ENCODE measurements around the gene PPM1H.

The PPM1H gene

DNA sequence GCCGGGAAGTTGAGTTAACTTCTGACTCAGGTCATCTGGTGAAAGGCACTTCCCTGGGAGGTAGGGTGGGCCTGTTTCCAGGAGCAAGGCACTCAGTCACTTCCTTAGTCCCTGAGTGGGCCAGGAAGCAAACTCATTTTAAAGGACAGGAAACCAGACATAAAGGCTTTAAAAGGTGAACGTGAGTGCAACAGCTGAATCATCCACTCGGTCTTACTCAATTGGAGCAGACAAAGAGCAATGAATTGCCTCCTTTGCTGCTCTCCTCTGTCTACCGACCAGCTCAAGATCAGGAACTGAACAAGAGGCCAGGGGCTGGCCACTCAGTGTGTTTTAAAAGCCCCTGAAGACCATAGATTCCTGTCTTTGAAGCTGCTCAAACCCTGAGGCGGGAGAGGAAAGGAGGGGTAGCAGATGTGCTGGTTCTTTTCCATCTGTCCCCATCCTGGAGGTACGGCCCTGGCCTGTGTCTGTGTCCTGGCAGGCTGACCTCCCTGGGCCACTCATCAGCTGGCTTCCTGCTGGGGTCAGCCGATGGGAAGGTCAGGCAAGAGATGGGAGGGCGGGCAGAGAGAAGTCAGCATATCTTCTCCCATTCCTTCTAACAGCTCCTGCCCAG lies 148.9 kb downstream of the PPM1H start:
- Histone ChIP-seq H3K36me3 (peaks cover 9% of the 10 kb centered on the region; the same call in 1 of the 2 replicates), H3K27me3 (ENCODE audit: insufficient read depth, low read depth, severe bottlenecking) (no peaks in the 10 kb centered on the region), H3K9me3 (ENCODE audit: severe bottlenecking) (no peaks in the 10 kb centered on the region), H3K27ac (no peak overlapping the region), H3K4me3 (ENCODE audit: low read depth, low read length) (no peak overlapping the region)
- TF ChIP-seq, protein P1, sequence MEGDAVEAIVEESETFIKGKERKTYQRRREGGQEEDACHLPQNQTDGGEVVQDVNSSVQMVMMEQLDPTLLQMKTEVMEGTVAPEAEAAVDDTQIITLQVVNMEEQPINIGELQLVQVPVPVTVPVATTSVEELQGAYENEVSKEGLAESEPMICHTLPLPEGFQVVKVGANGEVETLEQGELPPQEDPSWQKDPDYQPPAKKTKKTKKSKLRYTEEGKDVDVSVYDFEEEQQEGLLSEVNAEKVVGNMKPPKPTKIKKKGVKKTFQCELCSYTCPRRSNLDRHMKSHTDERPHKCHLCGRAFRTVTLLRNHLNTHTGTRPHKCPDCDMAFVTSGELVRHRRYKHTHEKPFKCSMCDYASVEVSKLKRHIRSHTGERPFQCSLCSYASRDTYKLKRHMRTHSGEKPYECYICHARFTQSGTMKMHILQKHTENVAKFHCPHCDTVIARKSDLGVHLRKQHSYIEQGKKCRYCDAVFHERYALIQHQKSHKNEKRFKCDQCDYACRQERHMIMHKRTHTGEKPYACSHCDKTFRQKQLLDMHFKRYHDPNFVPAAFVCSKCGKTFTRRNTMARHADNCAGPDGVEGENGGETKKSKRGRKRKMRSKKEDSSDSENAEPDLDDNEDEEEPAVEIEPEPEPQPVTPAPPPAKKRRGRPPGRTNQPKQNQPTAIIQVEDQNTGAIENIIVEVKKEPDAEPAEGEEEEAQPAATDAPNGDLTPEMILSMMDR (IDR thresholded peaks at IDR 0.05; ENCODE audit: low read depth, low read length): no peak
- no peak for DNase-seq

DNA sequence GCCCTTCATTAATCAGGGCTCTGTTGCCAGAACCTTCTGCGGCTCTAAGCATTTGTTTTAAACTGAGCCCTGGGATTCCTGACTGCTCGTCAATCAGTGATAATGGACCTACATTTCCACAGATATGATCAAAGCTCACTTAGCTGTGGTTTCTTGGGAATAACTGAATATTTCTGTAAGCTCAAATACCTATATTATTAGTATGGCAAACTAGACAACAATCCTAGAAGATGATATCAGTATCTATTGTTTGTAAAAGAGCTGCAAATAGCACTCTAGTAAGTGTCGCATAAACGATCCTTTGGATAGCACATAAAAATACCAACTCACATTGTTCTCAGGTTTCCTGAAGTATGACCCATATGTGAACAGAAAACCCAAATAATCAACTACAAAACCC lies 150.4 kb downstream of the PPM1H start:
- no peaks in the 10 kb centered on the region for H3K9me3 ChIP-seq (ENCODE audit: severe bottlenecking)
- H3K36me3 ChIP-seq: peaks cover 9% of the 10 kb centered on the region; the same call in 1 of the 2 replicates
- TF ChIP-seq, protein P1 (IDR thresholded peaks at IDR 0.05; ENCODE audit: low read depth, low read length): no peak
- no peak overlapping the region for H3K27ac ChIP-seq
- H3K27me3 ChIP-seq (ENCODE audit: insufficient read depth, low read depth, severe bottlenecking): no peaks in the 10 kb centered on the region
- no peak overlapping the region for H3K4me3 ChIP-seq (ENCODE audit: low read depth, low read length)
- DNase-seq: no peak

DNA sequence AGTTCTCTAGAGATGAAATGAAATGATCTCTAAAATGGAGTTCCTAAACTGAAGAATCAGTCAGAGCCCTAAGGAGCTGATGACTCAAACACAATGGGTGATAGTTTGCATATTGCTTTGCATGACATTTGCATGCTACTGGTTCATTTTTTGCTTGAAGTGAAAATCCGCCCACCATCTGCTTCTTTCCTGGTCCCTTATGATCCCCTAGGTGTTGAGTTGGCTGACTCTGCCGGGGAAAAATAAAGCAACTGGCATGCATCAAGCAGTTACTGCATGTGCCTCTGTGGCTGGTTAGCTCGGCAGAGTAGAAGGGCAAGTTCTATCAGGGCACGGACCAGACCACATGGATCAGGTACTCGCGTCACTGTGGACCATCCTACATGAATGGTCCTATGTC lies 151.1 kb downstream of the PPM1H start:
- H3K4me3 ChIP-seq (ENCODE audit: low read depth, low read length): no peak overlapping the region
- TF ChIP-seq, protein P1 (IDR thresholded peaks at IDR 0.05; ENCODE audit: low read depth, low read length): no peak
- H3K36me3 ChIP-seq: peaks cover 9% of the 10 kb centered on the region; the same call in 1 of the 2 replicates
- H3K27me3 ChIP-seq (ENCODE audit: insufficient read depth, low read depth, severe bottlenecking): no peaks in the 10 kb centered on the region
- no peak overlapping the region for H3K27ac ChIP-seq
- DNase-seq: no peak
- H3K9me3 ChIP-seq (ENCODE audit: severe bottlenecking): no peaks in the 10 kb centered on the region

DNA sequence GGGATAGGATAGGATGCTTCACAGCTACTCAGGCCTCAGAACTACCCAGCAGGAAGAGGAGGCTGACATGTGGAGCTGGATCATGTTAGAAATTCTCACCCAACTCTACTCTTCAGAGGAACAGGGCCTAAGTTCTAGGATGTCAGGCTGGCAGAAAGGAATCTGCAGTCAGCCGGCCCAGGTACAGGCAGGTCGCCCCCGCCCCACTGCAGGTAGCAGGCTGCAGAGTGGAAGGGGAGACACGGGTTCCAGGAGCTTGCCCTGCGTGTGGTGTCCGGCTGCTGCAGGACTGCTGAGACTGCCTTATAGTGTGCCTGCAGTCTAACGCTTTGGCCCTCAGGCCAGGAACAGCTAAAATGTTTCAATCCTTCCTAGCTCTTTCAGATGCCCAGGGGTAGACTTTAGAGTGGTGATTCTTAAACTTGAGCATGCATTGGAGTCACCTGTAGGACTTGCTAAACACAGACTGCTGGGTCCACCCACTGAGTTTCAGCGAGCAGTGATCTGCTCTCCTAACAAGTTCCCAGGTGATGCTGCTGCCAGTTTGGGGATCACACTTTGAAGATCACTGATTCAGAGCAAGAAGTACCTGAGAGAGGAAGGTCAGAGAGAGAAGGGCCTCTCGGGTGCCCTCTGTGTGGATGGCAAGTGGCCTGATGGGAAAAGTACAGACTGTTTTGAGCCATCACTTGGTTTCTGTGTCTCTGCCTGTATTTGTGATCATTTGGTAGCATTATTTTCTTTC lies 153.6 kb downstream of the PPM1H start:
- Histone ChIP-seq H3K27me3 (ENCODE audit: insufficient read depth, low read depth, severe bottlenecking) (no peaks in the 10 kb centered on the region), H3K27ac (no peak overlapping the region), H3K36me3 (no peaks in the 10 kb centered on the region), H3K4me3 (ENCODE audit: low read depth, low read length) (no peak overlapping the region), H3K9me3 (ENCODE audit: severe bottlenecking) (no peaks in the 10 kb centered on the region)
- TF ChIP-seq, protein P1 (IDR thresholded peaks at IDR 0.05; ENCODE audit: low read depth, low read length): no peak
- DNase-seq: no peak

DNA sequence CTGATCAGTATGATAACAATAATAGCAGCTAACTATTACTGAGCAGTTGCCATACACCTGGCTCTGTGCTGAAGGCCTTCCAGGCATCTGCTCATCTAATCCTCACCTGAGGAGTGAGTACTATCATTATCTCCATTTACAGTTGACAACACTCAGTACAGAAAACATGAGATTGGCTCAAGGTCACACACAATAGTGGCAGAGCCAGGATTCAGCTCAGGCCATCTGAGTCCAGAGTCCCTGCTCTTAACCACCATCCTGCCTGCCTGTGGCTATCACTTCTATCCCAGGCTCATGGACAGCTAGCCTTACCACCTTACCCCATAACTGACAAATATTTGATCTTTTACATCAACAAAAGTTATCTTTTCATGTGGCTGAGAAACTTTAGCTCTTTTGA lies 155.5 kb downstream of the PPM1H start:
- H3K9me3 ChIP-seq (ENCODE audit: severe bottlenecking): no peaks in the 10 kb centered on the region
- H3K27me3 ChIP-seq (ENCODE audit: insufficient read depth, low read depth, severe bottlenecking): no peaks in the 10 kb centered on the region
- no peak overlapping the region for H3K27ac ChIP-seq
- no peaks in the 10 kb centered on the region for H3K36me3 ChIP-seq
- H3K4me3 ChIP-seq (ENCODE audit: low read depth, low read length): no peak overlapping the region
- no peak for DNase-seq
- TF ChIP-seq, protein P1 (IDR thresholded peaks at IDR 0.05; ENCODE audit: low read depth, low read length): no peak

Measured in WERI-Rb-1 (cell line).